H9 (cell line): Measurements from ENCODE around the gene PAPLN. TPM values are rescaled to one million over a fixed set of nuclear protein-coding genes. Genes with fewer than 3 reads are reported as not detected.

Source experiments
- DNase-seq: peaks from one replicate; pipeline ENCODE4 v3.0.0-alpha.2; 2017
- H2AFZ ChIP-seq: one replicate; pipeline ENCODE4 v1.6.1; 2013; ENCODE audit warnings: mild to moderate bottlenecking, low read length, control low read depth, moderate library complexity
- H2AK5ac ChIP-seq: 2 replicates; pipeline ENCODE4 v1.6.1; 2013; ENCODE audit warnings: low read length, control low read depth, mixed read lengths; ENCODE audit not compliant: insufficient read length
- H2BK120ac ChIP-seq: one replicate; pipeline ENCODE4 v1.6.1; 2013; ENCODE audit warnings: low read depth, mild to moderate bottlenecking, low read length, control low read depth, inconsistent platforms; ENCODE audit not compliant: poor library complexity, severe bottlenecking
- H2BK12ac ChIP-seq: 2 replicates; pipeline ENCODE4 v1.6.1; 2013; ENCODE audit warnings: low read length, control low read depth, mixed read lengths, low read depth; ENCODE audit not compliant: insufficient read length
- H2BK15ac ChIP-seq: 2 replicates; pipeline ENCODE4 v1.6.1; 2013; ENCODE audit warnings: low read depth, low read length, control low read depth
- H2BK20ac ChIP-seq: one replicate; pipeline ENCODE4 v1.6.1; 2013; ENCODE audit warnings: low read depth, mild to moderate bottlenecking, low read length, control low read depth, inconsistent platforms; ENCODE audit not compliant: poor library complexity, severe bottlenecking
- H2BK5ac ChIP-seq: 2 replicates; pipeline ENCODE4 v1.6.1; 2013; ENCODE audit warnings: low read length, control low read depth, mixed read lengths; ENCODE audit not compliant: insufficient read length
- H3K14ac ChIP-seq: 2 replicates; pipeline ENCODE4 v1.6.1; 2013; ENCODE audit warnings: low read length, control low read depth; ENCODE audit not compliant: insufficient read depth
- H3K18ac ChIP-seq: 2 replicates; pipeline ENCODE4 v1.6.1; 2013; ENCODE audit warnings: low read depth, mild to moderate bottlenecking, mixed read lengths, low read length, control low read depth; ENCODE audit not compliant: insufficient read length
- H3K23ac ChIP-seq: 2 replicates; pipeline ENCODE4 v1.6.1; 2013; ENCODE audit warnings: low read length, control low read depth, mixed read lengths, low read depth; ENCODE audit not compliant: insufficient read length
- H3K23me2 ChIP-seq: 2 replicates; pipeline ENCODE4 v1.6.1; 2013; ENCODE audit warnings: low read depth, mild to moderate bottlenecking, mixed read lengths, low read length, control low read depth; ENCODE audit not compliant: insufficient read length, poor library complexity, severe bottlenecking
- H3K27ac ChIP-seq: 2 replicates; pipeline ENCODE4 v1.5.1; 2013; ENCODE audit warnings: low read length, control low read depth, mixed read lengths, low read depth; ENCODE audit not compliant: insufficient read length
- H3K27me3 ChIP-seq: 2 replicates; pipeline ENCODE4 v1.6.1; 2013; ENCODE audit warnings: low read length, control low read depth, inconsistent platforms; ENCODE audit not compliant: insufficient read depth
- H3K4ac ChIP-seq: 2 replicates; pipeline ENCODE4 v1.6.1; 2013; ENCODE audit warnings: low read depth, mild to moderate bottlenecking, control low read depth, inconsistent platforms, low read length, moderate library complexity
- H3K4me1 ChIP-seq: 2 replicates; pipeline ENCODE4 v1.6.1; 2013; ENCODE audit warnings: low read length, control low read depth, inconsistent platforms; ENCODE audit not compliant: insufficient read depth
- H3K4me2 ChIP-seq: 2 replicates; pipeline ENCODE4 v1.6.1; 2013; ENCODE audit warnings: low read length, control low read depth, mixed read lengths; ENCODE audit not compliant: insufficient read length, insufficient read depth
- H3K56ac ChIP-seq: 2 replicates; pipeline ENCODE4 v1.6.1; 2013; ENCODE audit warnings: low read depth, mild to moderate bottlenecking, mixed read lengths, low read length, control low read depth; ENCODE audit not compliant: insufficient read length
- H3K79me1 ChIP-seq: 2 replicates; pipeline ENCODE4 v1.6.1; 2013; ENCODE audit warnings: low read depth, mild to moderate bottlenecking, moderate library complexity, low read length, control low read depth, inconsistent platforms; ENCODE audit not compliant: insufficient read depth, poor library complexity, severe bottlenecking
- H3K79me2 ChIP-seq: 2 replicates; pipeline ENCODE4 v1.6.1; 2013; ENCODE audit warnings: low read length, control low read depth, inconsistent platforms; ENCODE audit not compliant: insufficient read depth
- H3K9ac ChIP-seq: 2 replicates; pipeline ENCODE4 v1.6.1; 2013; ENCODE audit warnings: low read length, control low read depth, mixed read lengths; ENCODE audit not compliant: insufficient read length; ENCODE audit errors: extremely low read depth
- H3K9me3 ChIP-seq: one replicate; pipeline ENCODE4 v1.6.1; 2013; ENCODE audit warnings: low read depth, low read length, inconsistent platforms; ENCODE audit not compliant: control insufficient read depth
- H3T11ph ChIP-seq: one replicate; pipeline ENCODE4 v1.6.1; 2013; ENCODE audit warnings: mild to moderate bottlenecking, low read length, control low read depth, inconsistent platforms
- H4K20me1 ChIP-seq: one replicate; pipeline ENCODE4 v1.6.1; 2013; ENCODE audit not compliant: control insufficient read depth, insufficient read length, insufficient read depth
- H4K5ac ChIP-seq: 2 replicates; pipeline ENCODE4 v1.6.1; 2013; ENCODE audit warnings: low read depth, mild to moderate bottlenecking, mixed read lengths, low read length, control low read depth; ENCODE audit not compliant: insufficient read length
- H4K8ac ChIP-seq: replicated peaks from 2 replicates; pipeline ENCODE4 v1.6.1; 2013; ENCODE audit warnings: low read length, control low read depth, mixed read lengths, low read depth; ENCODE audit not compliant: insufficient read length
- H4K91ac ChIP-seq: 2 replicates; pipeline ENCODE4 v1.6.1; 2013; ENCODE audit warnings: low read depth, mild to moderate bottlenecking, moderate library complexity, mixed read lengths, low read length, control low read depth; ENCODE audit not compliant: insufficient read length
- H3K27ac Mint-ChIP-seq, 3 experiments: 2 replicates in 2 of 3; 3 replicates in 1 of 3; pipeline ENCODE4 v1.8.0; 2020 to 2021; ENCODE audit warnings: mixed read lengths in 3 of 3, mild to moderate bottlenecking in 1 of 3, moderate library complexity in 1 of 3
- H3K27me3 Mint-ChIP-seq: 2 replicates; pipeline ENCODE4 v1.8.0; 2021; ENCODE audit warnings: low read depth, mild to moderate bottlenecking, moderate library complexity, mixed read lengths
- H3K36me3 Mint-ChIP-seq, 3 experiments: 2 replicates in 2 of 3; 3 replicates in 1 of 3; pipeline ENCODE4 v1.8.0; 2020 to 2021; ENCODE audit warnings: low read depth in 3 of 3, mixed read lengths in 3 of 3; ENCODE audit not compliant: insufficient read depth in 1 of 3
- H3K4me1 Mint-ChIP-seq, 2 experiments: 2 replicates each; pipeline ENCODE4 v1.8.0; 2020; ENCODE audit warnings: mixed read lengths in 2 of 2
- H3K4me3 Mint-ChIP-seq, 2 experiments: 2 replicates in 1 of 2; 3 replicates in 1 of 2; pipeline ENCODE4 v1.8.0; 2020 to 2021; ENCODE audit warnings: mild to moderate bottlenecking in 2 of 2, mixed read lengths in 2 of 2, moderate library complexity in 1 of 2
- H3K9me3 Mint-ChIP-seq, 2 experiments: 2 replicates in 1 of 2; 3 replicates in 1 of 2; pipeline ENCODE4 v1.8.0; 2020; ENCODE audit warnings: mild to moderate bottlenecking in 2 of 2, mixed read lengths in 2 of 2, moderate library complexity in 1 of 2
- CTCF ChIP-seq: fragments of 200-600 bp; sonication (generic); conservative IDR thresholded peaks from 3 replicates; pipeline ENCODE4 v1.8.0; 2021; ENCODE audit warnings: antibody characterized with exemption, mild to moderate bottlenecking
- WGBS: extraction: QIAGEN DNeasy Blood & Tissue Kit; methylation state at CpG from one replicate; pipeline ENCODE4 v1.1.7; 2013; ENCODE audit warnings: missing lambda C conversion rate, low lambda C conversion rate, mixed read lengths; ENCODE audit not compliant: insufficient read length; ENCODE audit errors: extremely low coverage; 5-methylcytosine and 5-hydroxymethylcytosine counted together
- total RNA-seq: library from RNA; stranded (reverse); gene quantifications from 2 replicates; pipeline ENCODE4 v1.2.1, GENCODE V29; 2021

PAPLN gene
- total RNA-seq, 1 experiment from 2014 or later, result 8.5 TPM

GRCh38 chr14:73198253-73198652 lies 39.1 kb upstream of the PAPLN start:
- no peak overlapping the region for H3K56ac ChIP-seq

More at GRCh38 chr14:73198253-73198652, 39.1 kb upstream of the PAPLN start:
- Histone ChIP-seq H3T11ph (no peak overlapping the region), H3K9me3 (no peaks in the 10 kb centered on the region), H4K20me1 (no peaks in the 10 kb centered on the region), H3K4me1 (no peaks in the 10 kb centered on the region; the same call in 1 of the 2 replicates), H2BK120ac (no peak overlapping the region), H3K23me2 (no peaks in the 10 kb centered on the region), H2AFZ (no peak overlapping the region), H3K4me2 (no peak overlapping the region), H4K5ac (no peak overlapping the region), H3K14ac (0 out of 2 replicates have a peak overlapping the region, but pooled peaks have one; percentile 6), H2AK5ac (no peak overlapping the region), H3K79me2 (no peaks in the 10 kb centered on the region), H3K27ac (no peak overlapping the region), H3K27me3 (no peaks in the 10 kb centered on the region), H2BK15ac (no peak overlapping the region), H3K23ac (no peak overlapping the region), H3K18ac (no peak overlapping the region), H3K4ac (no peak overlapping the region), H3K9ac (no peak overlapping the region), H2BK12ac (no peak overlapping the region), H4K91ac (no peak overlapping the region), H2BK20ac (no peak overlapping the region), H2BK5ac (no peak overlapping the region), H4K8ac (no peak overlapping the region), H3K79me1 (no peaks in the 10 kb centered on the region)
- no peak for DNase-seq
- H3K4me1 Mint-ChIP-seq, result peaks cover 19% of the 10 kb centered on the region in 2 experiments
- no peaks in the 10 kb centered on the region for H3K27me3 Mint-ChIP-seq
- peak overlapping the region; percentile 2 to 84 (median 9); a peak in 6 of 7 replicates for H3K27ac Mint-ChIP-seq
- TF ChIP-seq CTCF, result no peak
- H3K9me3 Mint-ChIP-seq, result no peaks in the 10 kb centered on the region
- WGBS, result no CpG with 5 or more reads among the region's 2 CpGs
- peak overlapping the region in 1 of 2 experiments; percentile 4; a peak in 2 of 5 replicates for H3K4me3 Mint-ChIP-seq
- peaks cover 25 to 62% (median 44%) of the 10 kb centered on the region in 3 experiments for H3K36me3 Mint-ChIP-seq
